ENCODE measurements around the gene C12orf50. TPM values are rescaled to one million over a fixed set of nuclear protein-coding genes. Genes with fewer than 3 reads are reported as not detected.

The C12orf50 gene
- total RNA-seq, 1 donor from 2014 or later = not detected

GRCh38 chr12:88057994-88058718, 29.0 kb upstream of the C12orf50 start:
- H3K4me3 Mint-ChIP-seq (ENCODE audit: unreplicated experiment) = no peak overlapping the region
- peaks cover 41% of the 10 kb centered on the region for H3K36me3 Mint-ChIP-seq (ENCODE audit: unreplicated experiment)
- no peaks in the 10 kb centered on the region for H3K27me3 Mint-ChIP-seq (ENCODE audit: unreplicated experiment)
- no peak overlapping the region for H3K27ac Mint-ChIP-seq (ENCODE audit: unreplicated experiment)
- no peak for DNase-seq (ENCODE audit: extremely low spot score, unreplicated experiment)
- TF ChIP-seq CTCF (IDR thresholded peaks at IDR 0.05) = no peak
- no peaks in the 10 kb centered on the region for H3K9me3 Mint-ChIP-seq (ENCODE audit: unreplicated experiment)
- peaks cover 2% of the 10 kb centered on the region for H3K4me1 Mint-ChIP-seq (ENCODE audit: unreplicated experiment)

GRCh38 chr12:88056571-88056970, 27.4 kb upstream of the C12orf50 start:
- Mint-ChIP-seq H3K9me3 (ENCODE audit: unreplicated experiment) (no peaks in the 10 kb centered on the region), H3K36me3 (ENCODE audit: unreplicated experiment) (peaks cover 32% of the 10 kb centered on the region), H3K27me3 (ENCODE audit: unreplicated experiment) (no peaks in the 10 kb centered on the region), H3K4me1 (ENCODE audit: unreplicated experiment) (no peaks in the 10 kb centered on the region), H3K27ac (ENCODE audit: unreplicated experiment) (no peak overlapping the region), H3K4me3 (ENCODE audit: unreplicated experiment) (no peak overlapping the region)
- no peak for TF ChIP-seq CTCF (IDR thresholded peaks at IDR 0.05)
- DNase-seq (ENCODE audit: extremely low spot score, unreplicated experiment) = no peak

- Mint-ChIP-seq H3K36me3 (ENCODE audit: unreplicated experiment) (peaks cover 21% of the 10 kb centered on the region), H3K4me1 (ENCODE audit: unreplicated experiment) (no peaks in the 10 kb centered on the region), H3K9me3 (ENCODE audit: unreplicated experiment) (no peaks in the 10 kb centered on the region), H3K27ac (ENCODE audit: unreplicated experiment) (no peak overlapping the region), H3K4me3 (ENCODE audit: unreplicated experiment) (no peak overlapping the region), H3K27me3 (ENCODE audit: unreplicated experiment) (no peaks in the 10 kb centered on the region)
- TF ChIP-seq CTCF (IDR thresholded peaks at IDR 0.05) = peak; percentile 63
- DNase-seq (ENCODE audit: extremely low spot score, unreplicated experiment) = no peak
These were observed 23.5 kb upstream of the C12orf50 start for GRCh38 chr12:88052686-88053085.

- no peak overlapping the region for H3K27ac Mint-ChIP-seq (ENCODE audit: unreplicated experiment)
- no peak for TF ChIP-seq CTCF (IDR thresholded peaks at IDR 0.05)
- H3K36me3 Mint-ChIP-seq (ENCODE audit: unreplicated experiment) = peaks cover 42% of the 10 kb centered on the region
- H3K9me3 Mint-ChIP-seq (ENCODE audit: unreplicated experiment) = no peaks in the 10 kb centered on the region
- peaks cover 14% of the 10 kb centered on the region for H3K4me1 Mint-ChIP-seq (ENCODE audit: unreplicated experiment)
- H3K27me3 Mint-ChIP-seq (ENCODE audit: unreplicated experiment) = no peaks in the 10 kb centered on the region
- DNase-seq (ENCODE audit: extremely low spot score, unreplicated experiment) = no peak
- no peak overlapping the region for H3K4me3 Mint-ChIP-seq (ENCODE audit: unreplicated experiment)
These were observed 14.8 kb upstream of the C12orf50 start for GRCh38 chr12:88044035-88044434.

- TF ChIP-seq CTCF (IDR thresholded peaks at IDR 0.05) = no peak
- Mint-ChIP-seq H3K36me3 (ENCODE audit: unreplicated experiment) (peaks cover 3% of the 10 kb centered on the region), H3K9me3 (ENCODE audit: unreplicated experiment) (no peaks in the 10 kb centered on the region), H3K4me3 (ENCODE audit: unreplicated experiment) (no peak overlapping the region), H3K27me3 (ENCODE audit: unreplicated experiment) (no peaks in the 10 kb centered on the region), H3K27ac (ENCODE audit: unreplicated experiment) (no peak overlapping the region), H3K4me1 (ENCODE audit: unreplicated experiment) (peaks cover 49% of the 10 kb centered on the region)
- DNase-seq (ENCODE audit: extremely low spot score, unreplicated experiment) = no peak
These were observed 8.6 kb upstream of the C12orf50 start for GRCh38 chr12:88037770-88038169.

Data from osteocyte (in vitro differentiated cells).